NCI-H748 treated with DMSO at 0.1 percent for 48 hours (cell line): Measurements from ENCODE around the gene MDC1.
"Not testable (repeated sequence)": the region's sequence is repeated elsewhere in the genome, so short reads cannot be mapped to it uniquely, and the experiment has no call there.

Source experiments
- DNase-seq: peaks from one replicate; lab custom pipeline; 2025; lab: John Stamatoyannopoulos, UW

MDC1 gene

GRCh38 chr6:30679765-30680535 is 37.1 kb downstream of the MDC1 start:
- DNase-seq: no peak

DNA sequence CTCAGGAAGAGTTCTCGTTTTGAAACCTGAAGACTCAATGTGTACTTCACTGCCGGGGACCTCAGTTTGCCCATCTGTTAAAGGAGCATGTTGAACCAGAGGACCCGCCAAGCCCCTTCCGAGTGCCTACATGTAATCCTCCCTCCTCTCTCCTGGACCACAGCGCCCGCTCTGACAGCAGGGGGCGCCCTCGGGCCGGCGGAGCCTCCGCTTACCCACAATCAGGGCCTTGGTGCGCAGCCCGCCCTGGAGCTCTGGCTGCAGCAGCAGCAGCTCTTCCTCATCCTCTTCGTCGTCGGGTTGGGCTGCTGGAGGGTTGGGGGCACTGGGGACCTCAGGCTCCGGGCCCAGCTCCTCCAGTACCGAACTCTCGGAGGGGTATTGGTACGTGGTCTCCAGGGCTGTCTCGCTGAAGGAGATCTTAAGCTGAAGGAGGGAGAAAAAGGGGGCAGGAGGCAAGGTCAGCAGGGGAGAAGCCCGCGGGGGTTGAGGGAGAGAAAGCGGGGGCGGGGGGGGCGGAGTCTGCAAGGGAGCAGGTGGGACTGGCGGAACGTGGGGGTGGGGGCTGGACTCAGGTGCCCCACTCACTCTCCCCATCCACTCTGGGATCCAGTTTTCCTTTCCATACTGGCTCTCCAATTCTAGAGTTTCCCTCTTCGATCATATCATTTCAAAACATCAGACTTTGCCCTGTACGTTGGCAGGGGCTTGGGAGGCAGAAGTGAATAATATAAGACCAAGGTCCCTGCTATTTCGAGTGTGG is 37.9 kb downstream of the MDC1 start:
- DNase-seq: peak; percentile 62

- no peak for DNase-seq
Measured at GRCh38 chr6:30676660-30677285, 40.3 kb downstream of the MDC1 start.

DNA sequence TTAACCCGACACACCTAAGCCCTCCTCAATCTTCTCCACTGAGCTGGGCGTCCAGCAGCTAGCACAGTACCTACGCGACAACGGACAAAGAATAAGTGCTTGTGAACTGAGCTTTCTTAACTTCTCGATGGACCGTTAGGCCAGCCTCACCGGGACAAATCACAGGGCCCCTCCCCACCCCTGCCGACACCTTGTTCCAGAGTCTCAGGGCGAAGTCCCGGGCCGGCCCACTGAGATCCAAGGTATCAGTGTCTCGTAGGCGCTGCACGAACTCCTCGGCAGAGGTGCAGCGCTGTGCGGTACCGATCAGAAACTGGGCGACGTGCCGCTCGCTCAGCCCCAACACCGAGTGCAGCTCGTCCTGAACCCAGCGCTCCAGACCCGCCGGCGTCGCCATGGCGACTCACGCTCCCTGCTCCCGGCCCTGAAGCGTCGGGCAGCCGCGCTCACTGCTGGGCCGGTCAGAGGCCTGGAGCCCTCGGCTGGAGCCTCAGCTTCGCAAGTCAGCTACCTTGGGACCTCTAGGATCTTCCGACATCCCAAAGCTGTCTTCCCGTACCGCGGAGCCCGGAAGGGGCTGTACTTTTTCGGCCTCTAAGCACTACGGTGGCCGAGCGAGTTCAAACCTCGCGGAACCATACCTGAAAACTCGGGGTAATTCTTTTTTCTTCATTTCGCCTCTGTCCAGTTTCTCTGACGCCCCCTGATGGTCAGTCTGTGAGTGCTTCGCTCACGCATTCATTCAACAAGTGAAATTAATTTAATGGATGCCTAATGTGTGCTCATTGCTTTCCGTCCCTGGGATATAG is 44.4 kb downstream of the MDC1 start, which contains the start of gene DHX16:
TSS of gene DHX16 (minus strand) at position 562 of the 809 bp plus-strand sequence. CDS start at position 397, 165 bp downstream.
- peak; percentile 97 for DNase-seq

- no peak for DNase-seq
Measured at GRCh38 chr6:30670760-30671527, 46.1 kb downstream of the MDC1 start.

DNA sequence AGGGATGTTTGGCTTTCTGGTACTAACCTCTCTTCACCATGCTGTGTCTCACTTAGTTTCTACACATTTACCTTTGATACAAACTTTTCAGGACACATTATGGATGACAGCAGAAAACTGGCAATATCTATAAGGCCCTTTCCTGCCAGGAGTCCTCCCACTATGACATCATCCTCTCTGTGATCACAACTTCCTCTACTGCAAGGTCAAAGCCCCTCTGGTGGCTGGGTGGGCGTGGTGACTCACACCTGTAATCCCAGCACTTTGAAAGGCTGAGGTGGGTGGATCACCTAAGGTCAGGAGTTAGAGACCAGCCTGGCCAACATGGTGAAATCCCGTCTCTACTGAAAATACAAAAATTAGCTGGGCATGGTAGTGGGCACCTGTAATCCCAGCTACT is 50.8 kb downstream of the MDC1 start:
- not testable (repeated sequence) for DNase-seq

GRCh38 chr6:30664994-30665767 is 51.9 kb downstream of the MDC1 start:
- no peak for DNase-seq

DNA sequence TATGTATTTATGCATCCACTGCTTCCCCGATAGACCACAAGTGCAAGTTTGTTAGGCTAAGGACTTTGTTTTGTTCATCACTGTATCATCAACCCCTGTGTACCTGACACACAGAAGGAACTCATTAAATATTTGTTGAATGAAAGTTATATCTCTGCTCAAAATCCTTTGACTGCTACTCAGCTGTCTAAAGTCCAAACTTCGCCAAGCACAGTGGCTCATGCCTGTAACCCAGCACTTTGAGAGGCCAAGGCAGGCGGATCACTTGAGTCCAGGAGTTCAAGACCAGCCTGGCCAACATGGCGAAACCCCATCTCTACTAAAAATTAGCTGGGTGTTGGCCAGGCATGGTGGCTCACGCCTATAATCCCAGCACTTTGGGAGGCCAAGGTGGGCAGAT is 59.2 kb downstream of the MDC1 start:
- DNase-seq: not testable (repeated sequence)

GRCh38 chr6:30657454-30657853 is 59.6 kb downstream of the MDC1 start:
- DNase-seq: no peak

- no peak for DNase-seq
Measured at GRCh38 chr6:30656513-30656912, 60.6 kb downstream of the MDC1 start.

GRCh38 chr6:30655743-30656094 is 61.4 kb downstream of the MDC1 start:
- no peak for DNase-seq

GRCh38 chr6:30654798-30655742 is 62.0 kb downstream of the MDC1 start:
- DNase-seq: no peak

GRCh38 chr6:30651143-30651542 is 65.9 kb downstream of the MDC1 start:
- no peak for DNase-seq
